Measurements from ENCODE around the gene ZNF777. TPM values are rescaled to one million over a fixed set of nuclear protein-coding genes. Genes with fewer than 3 reads are reported as not detected.

ZNF777 gene
- total and polyA plus RNA-seq, 2 of the 4 experiments (the other 2 are of a cell fraction) = 3.2 to 6.5 TPM

- H3K4me1 ChIP-seq (ENCODE audit: control insufficient read depth, insufficient read depth, low read length) = no peaks in the 10 kb centered on the region
- H3K27me3 ChIP-seq (ENCODE audit: control insufficient read depth, insufficient read depth, low read length) = no peaks in the 10 kb centered on the region
- CTCF ChIA-PET = interaction anchor here (1.3 kb wide), 1 partner anchor 12 kb away, joined by 3 read pairs; no protein-coding TSS in a partner anchor
- peaks cover 2% of the 10 kb centered on the region; the same call in 1 of the 2 replicates for H3K9me3 ChIP-seq (ENCODE audit: control insufficient read depth, insufficient read depth, low read length)
- no peak overlapping the region for H2BK15ac ChIP-seq (ENCODE audit: low read depth, low read length)
- no peak overlapping the region for H4K91ac ChIP-seq (ENCODE audit: insufficient read depth, low read depth, low read length)
- DNase-seq (no peak), ATAC-seq (ENCODE audit: low read depth) (no peak)
- no peak overlapping the region for H4K8ac ChIP-seq (ENCODE audit: low read depth in 2 of 2, low read length in 2 of 2)
- H2AK5ac ChIP-seq (ENCODE audit: low read depth, low read length) = no peak overlapping the region
- H3K18ac ChIP-seq (ENCODE audit: low read depth, low read length) = no peak overlapping the region
- H3K9ac ChIP-seq (ENCODE audit: low read depth, low read length) = no peak overlapping the region
- H3K23ac ChIP-seq (ENCODE audit: low read depth, low read length) = no peak overlapping the region
- no peak overlapping the region for H3K4me3 ChIP-seq (ENCODE audit: insufficient read depth, low read depth, low read length)
- no peak overlapping the region for H2BK20ac ChIP-seq (ENCODE audit: low read depth, low read length)
- H2BK5ac ChIP-seq (ENCODE audit: low read depth, low read length, poor library complexity, severe bottlenecking) = no peak overlapping the region
- H2AK9ac ChIP-seq (replicated peaks; ENCODE audit: low read depth, low read length, poor library complexity) = no peak overlapping the region
- H4K20me1 ChIP-seq (ENCODE audit: insufficient read depth, low read length) = no peaks in the 10 kb centered on the region
- H3K14ac ChIP-seq (replicated peaks; ENCODE audit: low read depth, low read length) = no peak overlapping the region
- dilution Hi-C loops (cut with HindIII; ENCODE audit: low sequenced_read_pairs, unreplicated experiment) = no loop called here
- in situ Hi-C loops (cut with MboI; ENCODE audit: low sequenced_read_pairs) = no loop called here
- H2AFZ ChIP-seq (replicated peaks; ENCODE audit: low read length, poor library complexity) = no peak overlapping the region
- no peak overlapping the region for H3K56ac ChIP-seq (ENCODE audit: extremely low read depth, insufficient read depth, low read length)
- intact Hi-C loops (cut with micrococcal nuclease) = loop anchor here (10.0 kb wide), 1 partner anchor 157 kb away; no protein-coding TSS in a partner anchor
- peaks cover 15% of the 10 kb centered on the region for H3K36me3 ChIP-seq (ENCODE audit: control insufficient read depth, insufficient read depth, low read length)
- WGBS, 2 experiments (ENCODE audit: extremely low coverage in 2 of 2, insufficient read length in 1 of 2) = 75% methylated on average over 2 of the region's 5 CpGs; no CpG with 5 or more reads in 1 of the 2 experiments
- no peak overlapping the region for H4K5ac ChIP-seq (ENCODE audit: low read depth, low read length)
- POLR2A ChIA-PET (ENCODE audit: unreplicated experiment) = no interaction called here
- no peaks in the 10 kb centered on the region; the same call in 1 of the 2 replicates for H3K9me1 ChIP-seq (ENCODE audit: insufficient read depth, low read length)
- H2BK120ac ChIP-seq (ENCODE audit: low read depth, low read length) = no peak overlapping the region
- no peak overlapping the region for H3K4me2 ChIP-seq (ENCODE audit: low read depth, low read length)
- H3K79me1 ChIP-seq (ENCODE audit: low read depth in 1 of 2, low read length in 2 of 2) = no peaks in the 10 kb centered on the region
- H3K4ac ChIP-seq (ENCODE audit: low read depth, low read length) = no peak overlapping the region
- no peak overlapping the region for H3K27ac ChIP-seq (ENCODE audit: insufficient read depth, low read length)
- BruUV-seq (replicated peaks) = no TSS peak
- TF ChIP-seq RAD21 (IDR thresholded peaks at IDR 0.05; ENCODE audit: low read length) = no peak
- no peak for TF ChIP-seq USF2 (IDR thresholded peaks at IDR 0.05; ENCODE audit: low read depth, low read length)
- no peak for TF ChIP-seq CTCF (conservative IDR thresholded peaks at IDR 0.05; ENCODE audit: low read depth, low read length)
Observed at GRCh38 chr7:149468208-149468607, 7.3 kb upstream of the ZNF777 start.

Data from IMR-90 (cell line).